HCT116 (cell line): ENCODE results near the gene HERC6.
"Not testable (repeated sequence)": the region's sequence is repeated elsewhere in the genome, so short reads cannot be mapped to it uniquely, and the experiment has no call there.

Source experiments
- CBX3 ChIP-seq: IDR thresholded peaks from 2 replicates; pipeline ENCODE4 v1.6.1; 2012; ENCODE audit warnings: low read depth
- CEBPB ChIP-seq: IDR thresholded peaks from 2 replicates; pipeline ENCODE4 v1.6.1; 2012; ENCODE audit warnings: low read depth
- CTCF ChIP-seq, 3 experiments: fragments of 200-600 bp in 1 of 3; sonication (generic) in 1 of 3; IDR thresholded peaks in 2 of 3; conservative IDR thresholded peaks in 1 of 3; 2 replicates each; pipeline ENCODE4 v1.5.1; 2012 to 2017; ENCODE audit warnings: low read depth in 2 of 3, low read length in 2 of 3, antibody characterized with exemption in 1 of 3, borderline replicate concordance in 1 of 3, control low read depth in 1 of 3, mild to moderate bottlenecking in 1 of 3, mixed read lengths in 1 of 3, mixed run types in 1 of 3, moderate library complexity in 1 of 3; ENCODE audit not compliant: insufficient read depth in 1 of 3
- EGR1 ChIP-seq: IDR thresholded peaks from 2 replicates; pipeline ENCODE4 v1.6.1; 2012; ENCODE audit warnings: low read depth
- EZH2 ChIP-seq: fragments of 200-600 bp; sonication (generic); IDR thresholded peaks from 2 replicates; pipeline ENCODE4 v1.6.1; 2017; ENCODE audit warnings: antibody characterized with exemption, mixed run types
- JUND ChIP-seq: IDR thresholded peaks from 2 replicates; pipeline ENCODE4 v1.6.1; 2012
- POLR2A ChIP-seq: IDR thresholded peaks from 2 replicates; pipeline ENCODE4 v1.7.0; 2011; ENCODE audit warnings: borderline replicate concordance; ENCODE audit not compliant: insufficient read depth, insufficient read length; ENCODE audit errors: extremely low read depth
- REST ChIP-seq: IDR thresholded peaks from 2 replicates; pipeline ENCODE4 v1.6.1; 2012; ENCODE audit warnings: low read depth
- TCF7L2 ChIP-seq: IDR thresholded peaks from 2 replicates; pipeline ENCODE4 v1.7.0; 2011; ENCODE audit warnings: borderline replicate concordance, inconsistent platforms; ENCODE audit not compliant: insufficient read depth, insufficient read length; ENCODE audit errors: extremely low read depth
- YY1 ChIP-seq: IDR thresholded peaks from 2 replicates; pipeline ENCODE4 v1.6.1; 2011; ENCODE audit warnings: low read length, low read depth, moderate library complexity, mild to moderate bottlenecking; ENCODE audit not compliant: insufficient replicate concordance; ENCODE audit errors: extremely low read depth

DNA sequence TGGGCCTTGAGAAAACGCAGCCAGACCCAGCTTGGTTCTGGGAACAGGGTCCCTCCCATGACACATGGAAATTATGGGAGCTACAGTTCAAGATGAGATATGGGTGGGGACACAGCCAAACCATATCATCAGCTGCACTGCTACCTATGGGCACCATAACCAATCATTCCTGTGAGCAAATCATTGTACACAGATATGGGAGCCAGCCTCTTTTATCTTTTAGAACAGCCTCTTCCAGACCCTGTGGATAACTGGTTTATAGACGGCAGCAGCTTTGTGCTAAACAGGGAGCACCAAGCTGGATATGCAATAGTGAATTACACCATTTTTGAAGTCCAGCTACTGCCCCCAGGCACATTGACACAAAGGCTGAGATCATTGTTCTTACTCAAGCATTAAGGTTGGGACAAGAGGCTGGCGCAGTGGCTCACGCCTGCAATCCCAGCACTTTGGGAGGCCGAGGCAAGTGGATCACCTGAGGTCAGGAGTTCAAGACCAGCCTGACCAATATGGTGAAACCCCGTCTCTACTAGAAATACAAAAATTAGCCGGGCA, 69.6 kb downstream of the HERC6 start:
- not testable (repeated sequence) for TF ChIP-seq CTCF (IDR thresholded peaks at IDR 0.05 in 2 of 3, conservative IDR thresholded peaks at IDR 0.05 in 1 of 3; ENCODE audit: borderline replicate concordance in 1 of 3, insufficient read depth in 1 of 3, low read depth in 2 of 3, low read length in 2 of 3); EZH2; EGR1; CEBPB; YY1; POLR2A; JUND; REST; TCF7L2; CBX3
